Activated naive CD8-positive, alpha-beta T cell treated with anti-CD3 and anti-CD28 coated beads, Interleukin-2, amount 50 U/mL, for 24 hours (primary cell): ENCODE results near the gene PIP4K2C.

Experiments used
- ATAC-seq: fragments of 150-1000 bp; cut with Tn5 transposase; one replicate; pipeline ENCODE4 v1.10.0; 2021
- DNase-seq: peaks from one replicate; pipeline ENCODE4 v3.0.0; 2021
- H3K27ac Mint-ChIP-seq: one replicate; pipeline ENCODE4 v1.8.0; 2021; ENCODE audit warnings: mild to moderate bottlenecking, mixed read lengths
- H3K27me3 Mint-ChIP-seq: one replicate; pipeline ENCODE4 v1.8.0; 2021; ENCODE audit warnings: mixed read lengths
- H3K36me3 Mint-ChIP-seq: one replicate; pipeline ENCODE4 v1.8.0; 2021; ENCODE audit warnings: low read depth, mixed read lengths
- H3K4me1 Mint-ChIP-seq: one replicate; pipeline ENCODE4 v1.8.0; 2021; ENCODE audit warnings: mixed read lengths
- H3K4me3 Mint-ChIP-seq: one replicate; pipeline ENCODE4 v1.8.0; 2021; ENCODE audit warnings: mild to moderate bottlenecking, moderate library complexity, mixed read lengths
- H3K9me3 Mint-ChIP-seq: one replicate; pipeline ENCODE4 v1.8.0; 2021; ENCODE audit warnings: mixed read lengths

PIP4K2C gene

DNA sequence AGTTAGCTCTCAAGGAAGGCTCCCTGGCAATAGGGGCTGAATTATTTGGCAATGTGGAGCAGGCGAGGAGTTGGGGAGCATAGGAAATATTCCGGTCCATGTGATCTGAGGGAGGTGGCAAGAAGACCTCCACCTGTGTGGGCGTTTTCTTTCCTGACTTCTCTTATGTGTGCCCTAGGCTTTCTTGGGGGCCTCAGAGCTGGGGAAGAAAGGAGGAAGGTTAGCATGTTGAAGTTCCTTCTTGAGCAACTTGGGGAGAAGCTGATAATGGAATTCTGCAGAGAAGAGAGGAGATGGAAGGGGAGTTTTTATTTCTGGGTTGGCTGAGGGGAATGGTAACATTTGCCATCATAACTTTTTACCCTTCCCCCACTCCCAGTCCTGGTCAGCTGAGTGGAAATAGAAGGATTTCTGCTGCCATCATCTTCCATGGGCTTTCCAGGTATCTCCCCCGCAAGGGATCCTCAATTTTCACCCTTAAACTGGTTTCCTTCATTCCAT, 14.9 kb downstream of the PIP4K2C start:
- ATAC-seq (no peak), DNase-seq (no peak)
- Mint-ChIP-seq H3K27me3 (peaks cover 5% of the 10 kb centered on the region), H3K9me3 (no peaks in the 10 kb centered on the region), H3K4me3 (peak overlapping the region; percentile 80), H3K27ac (no peak overlapping the region), H3K4me1 (peaks cover 28% of the 10 kb centered on the region), H3K36me3 (peaks cover 2% of the 10 kb centered on the region)

GRCh38 chr12:57606399-57606798, 15.4 kb downstream of the PIP4K2C start:
- ATAC-seq (no peak), DNase-seq (no peak)
- no peaks in the 10 kb centered on the region for H3K9me3 Mint-ChIP-seq
- no peak overlapping the region for H3K4me3 Mint-ChIP-seq
- peaks cover 2% of the 10 kb centered on the region for H3K36me3 Mint-ChIP-seq
- no peak overlapping the region for H3K27ac Mint-ChIP-seq
- peaks cover 30% of the 10 kb centered on the region for H3K4me1 Mint-ChIP-seq
- H3K27me3 Mint-ChIP-seq, result peaks cover 5% of the 10 kb centered on the region

DNA sequence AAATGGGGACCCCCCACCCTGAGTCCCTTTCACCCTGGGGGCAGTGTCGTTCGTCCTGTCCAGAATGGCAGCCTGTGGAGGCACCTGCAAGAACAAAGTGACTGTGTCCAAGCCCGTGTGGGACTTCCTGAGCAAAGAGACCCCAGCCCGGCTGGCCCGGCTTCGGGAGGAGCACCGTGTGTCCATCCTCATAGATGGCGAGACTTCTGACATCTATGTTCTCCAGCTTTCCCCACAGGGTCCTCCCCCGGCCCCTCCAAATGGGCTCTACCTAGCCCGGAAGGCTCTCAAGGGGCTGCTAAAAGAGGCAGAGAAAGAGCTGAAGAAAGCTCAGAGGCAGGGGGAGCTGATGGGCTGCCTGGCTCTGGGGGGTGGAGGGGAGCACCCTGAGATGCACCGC, 15.8 kb downstream of the PIP4K2C start:
- ATAC-seq (no peak), DNase-seq (no peak)
- H3K9me3 Mint-ChIP-seq, result no peaks in the 10 kb centered on the region
- H3K4me3 Mint-ChIP-seq, result no peak overlapping the region
- peaks cover 2% of the 10 kb centered on the region for H3K36me3 Mint-ChIP-seq
- H3K4me1 Mint-ChIP-seq, result peaks cover 30% of the 10 kb centered on the region
- H3K27me3 Mint-ChIP-seq, result peaks cover 5% of the 10 kb centered on the region
- no peak overlapping the region for H3K27ac Mint-ChIP-seq

- Mint-ChIP-seq H3K27ac (no peak overlapping the region), H3K4me1 (peaks cover 30% of the 10 kb centered on the region), H3K27me3 (peaks cover 7% of the 10 kb centered on the region), H3K9me3 (no peaks in the 10 kb centered on the region), H3K4me3 (no peak overlapping the region), H3K36me3 (no peaks in the 10 kb centered on the region)
- DNase-seq (no peak), ATAC-seq (no peak)
These were observed 17.1 kb downstream of the PIP4K2C start for GRCh38 chr12:57607958-57608663.

GRCh38 chr12:57609101-57609780, 18.2 kb downstream of the PIP4K2C start:
- Mint-ChIP-seq H3K27me3 (peaks cover 7% of the 10 kb centered on the region), H3K4me1 (peaks cover 20% of the 10 kb centered on the region), H3K4me3 (no peak overlapping the region), H3K36me3 (no peaks in the 10 kb centered on the region), H3K27ac (no peak overlapping the region), H3K9me3 (no peaks in the 10 kb centered on the region)
- DNase-seq, result no peak
- ATAC-seq, result no peak

DNA sequence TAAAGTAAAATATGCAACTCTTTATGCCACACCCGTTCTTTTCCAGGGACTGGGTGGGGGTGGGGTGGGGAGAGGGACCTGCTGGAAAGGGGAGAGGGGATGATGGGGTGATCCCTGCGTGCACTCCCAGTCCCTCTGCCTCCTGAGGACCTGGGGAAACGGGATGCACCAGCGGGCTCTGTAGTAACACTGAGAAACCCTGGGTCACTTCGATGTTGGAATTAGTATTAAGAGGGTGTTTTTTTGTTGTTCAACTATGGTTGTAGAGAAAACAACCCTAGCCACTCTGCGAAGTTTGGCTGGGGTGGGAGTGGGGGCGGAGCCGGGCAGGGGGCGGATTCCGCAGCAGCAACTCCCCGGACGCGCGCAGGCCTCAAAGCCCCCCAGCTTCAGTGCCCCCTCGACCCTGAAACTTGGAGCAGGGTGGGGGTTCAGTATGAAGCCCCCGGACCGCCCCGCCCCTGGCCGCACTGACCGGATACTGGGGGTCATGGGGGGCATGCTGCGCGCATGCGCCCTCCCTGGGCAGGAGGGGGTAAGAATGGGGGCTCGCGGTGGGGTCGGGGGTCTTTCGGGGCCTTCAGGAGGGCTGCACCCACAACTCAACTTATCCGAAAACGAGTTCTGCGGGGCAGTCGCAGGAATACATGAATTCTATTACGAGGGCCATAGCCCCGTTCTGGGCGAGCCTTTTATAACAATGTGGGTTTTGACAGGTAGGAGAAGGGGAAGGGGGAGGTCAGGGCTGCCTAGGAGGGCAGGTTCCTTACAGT, 19.0 kb downstream of the PIP4K2C start:
- H3K36me3 Mint-ChIP-seq, result no peaks in the 10 kb centered on the region

DNA sequence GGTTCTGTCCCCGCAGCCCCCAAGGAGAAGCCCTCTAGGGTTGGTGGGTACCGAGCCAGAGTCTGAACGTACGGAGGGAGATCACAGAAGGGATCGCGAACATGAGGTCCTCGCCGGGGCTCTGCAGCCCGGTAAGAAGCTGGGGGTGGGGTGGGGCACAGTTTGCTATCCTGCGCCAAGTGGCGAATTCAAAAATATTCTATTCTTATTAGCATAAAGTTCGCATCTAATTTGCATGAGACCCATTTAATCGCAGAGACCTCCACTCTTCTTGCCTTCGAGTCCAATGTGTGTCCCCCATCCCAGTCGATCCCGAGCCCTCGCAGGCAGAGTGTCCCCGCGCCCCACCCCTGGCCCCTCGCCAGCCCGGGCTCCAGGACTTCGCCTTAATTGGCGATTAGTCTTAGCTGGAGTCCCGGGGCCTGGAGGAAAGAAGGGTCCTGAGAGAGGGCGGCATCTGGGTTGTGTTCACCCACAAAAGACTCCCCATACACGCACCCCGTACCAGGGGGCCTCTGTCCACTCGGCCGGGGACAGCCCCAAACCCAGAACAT, 19.6 kb downstream of the PIP4K2C start:
- H3K27me3 Mint-ChIP-seq, result peaks cover 12% of the 10 kb centered on the region
- H3K4me1 Mint-ChIP-seq, result peaks cover 12% of the 10 kb centered on the region
- no peaks in the 10 kb centered on the region for H3K9me3 Mint-ChIP-seq
- ATAC-seq (no peak), DNase-seq (no peak)
- no peaks in the 10 kb centered on the region for H3K36me3 Mint-ChIP-seq
- H3K4me3 Mint-ChIP-seq, result peak overlapping the region; percentile 56
- no peak overlapping the region for H3K27ac Mint-ChIP-seq

More for the DNA sequence above, 19.0 kb downstream of the PIP4K2C start:
- peaks cover 7% of the 10 kb centered on the region for H3K27me3 Mint-ChIP-seq
- peak overlapping the region; percentile 56 for H3K4me3 Mint-ChIP-seq
- H3K4me1 Mint-ChIP-seq, result peaks cover 17% of the 10 kb centered on the region
- no peak for ATAC-seq
- no peaks in the 10 kb centered on the region for H3K9me3 Mint-ChIP-seq
- no peak for DNase-seq
- no peak overlapping the region for H3K27ac Mint-ChIP-seq

DNA sequence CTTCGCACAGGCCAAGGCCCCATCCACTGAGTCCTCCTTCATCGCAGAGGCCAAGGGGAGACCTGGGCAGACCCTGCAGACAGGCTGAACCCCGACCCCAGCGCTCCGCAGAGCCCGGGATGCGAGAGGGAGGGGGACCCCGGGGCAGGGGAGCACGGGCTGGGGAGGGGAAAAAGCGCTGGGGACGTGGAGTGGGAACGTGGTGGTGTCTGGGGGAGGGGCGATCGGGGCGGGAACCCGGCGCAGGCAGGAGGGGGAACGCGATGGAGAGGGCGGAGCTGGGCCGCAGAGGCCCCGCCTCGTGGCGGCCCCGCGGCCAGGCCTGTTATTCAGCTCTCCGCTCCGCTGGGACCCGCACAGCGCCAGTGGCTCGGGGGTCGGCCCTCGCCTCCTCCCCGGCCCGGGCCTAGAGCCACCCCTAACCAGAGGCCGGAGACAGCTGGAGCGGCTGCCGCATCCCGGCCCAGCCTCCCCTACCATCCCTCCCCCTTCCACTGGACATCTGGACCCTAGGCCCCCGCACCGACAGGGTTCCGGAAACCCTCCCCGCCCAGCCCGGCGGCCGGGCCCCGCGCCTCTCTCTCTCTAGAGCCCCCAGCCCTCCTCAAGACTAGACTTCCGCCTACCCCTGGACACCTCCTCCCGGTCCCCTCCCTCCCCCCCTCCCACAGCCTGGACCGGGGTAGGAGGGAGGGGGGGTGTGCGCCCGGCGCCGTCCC, 20.3 kb downstream of the PIP4K2C start, which contains the start of gene ARHGEF25:
TSS of gene ARHGEF25 (plus strand) at position 328 of the 719 bp plus-strand sequence. CDS start 460 bp downstream, outside the sequence.
- no peak within 1 kb of the TSS for H3K27ac Mint-ChIP-seq
- DNase-seq, result peak; percentile 72
- no peaks in the 10 kb centered on the region for H3K9me3 Mint-ChIP-seq
- peak; percentile 79 for ATAC-seq
- peaks cover 9% of the 10 kb centered on the region for H3K4me1 Mint-ChIP-seq
- H3K4me3 Mint-ChIP-seq, result peak within 1 kb of the TSS; percentile 56
- no peaks in the 10 kb centered on the region for H3K36me3 Mint-ChIP-seq
- peaks cover 17% of the 10 kb centered on the region for H3K27me3 Mint-ChIP-seq

DNA sequence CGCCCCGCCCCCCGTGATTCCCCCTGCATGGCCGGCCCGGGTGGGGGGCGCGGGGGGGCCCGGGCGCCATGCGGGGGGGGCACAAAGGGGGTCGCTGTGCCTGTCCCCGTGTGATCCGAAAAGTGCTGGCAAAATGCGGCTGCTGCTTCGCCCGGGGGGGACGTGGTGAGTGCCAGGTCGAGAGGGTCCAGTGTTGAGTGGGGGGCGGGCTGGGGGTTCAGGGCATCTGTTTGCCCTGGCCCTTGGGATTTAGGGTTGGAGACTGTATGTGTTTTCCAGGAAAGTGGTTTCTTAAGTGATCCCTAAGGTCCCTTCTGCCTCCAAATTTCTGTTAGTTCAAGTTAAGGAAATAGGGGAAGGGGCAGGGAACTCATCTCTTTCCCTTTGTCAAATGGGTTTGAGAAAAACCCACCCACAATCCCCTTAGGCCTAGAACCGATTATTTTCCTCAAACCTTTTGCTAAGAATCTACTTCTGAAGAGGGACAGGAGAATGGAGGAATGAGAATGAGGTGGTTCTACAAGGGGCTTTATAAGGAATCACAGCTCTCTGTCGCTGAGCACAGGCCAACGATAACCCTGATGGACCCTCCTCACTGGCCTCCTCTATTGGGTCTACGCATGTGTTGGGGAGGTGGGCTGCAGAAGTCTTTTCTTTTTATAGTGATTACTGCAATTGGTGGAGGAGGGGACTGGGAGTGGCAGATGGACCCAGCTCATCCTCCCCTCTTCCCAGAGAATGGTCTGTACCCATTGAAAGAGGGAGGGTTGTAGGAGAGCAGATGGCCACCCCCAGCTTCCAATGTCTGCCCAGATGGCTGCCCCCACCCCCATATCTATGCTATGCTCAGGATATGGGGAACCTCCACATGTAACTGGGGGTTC, 21.1 kb downstream of the PIP4K2C start:
- ATAC-seq (no peak), DNase-seq (no peak)
- H3K27me3 Mint-ChIP-seq, result peaks cover 23% of the 10 kb centered on the region
- peaks cover 9% of the 10 kb centered on the region for H3K4me1 Mint-ChIP-seq
- H3K9me3 Mint-ChIP-seq, result no peaks in the 10 kb centered on the region
- H3K4me3 Mint-ChIP-seq, result peak overlapping the region; percentile 51
- H3K36me3 Mint-ChIP-seq, result no peaks in the 10 kb centered on the region
- no peak overlapping the region for H3K27ac Mint-ChIP-seq

DNA sequence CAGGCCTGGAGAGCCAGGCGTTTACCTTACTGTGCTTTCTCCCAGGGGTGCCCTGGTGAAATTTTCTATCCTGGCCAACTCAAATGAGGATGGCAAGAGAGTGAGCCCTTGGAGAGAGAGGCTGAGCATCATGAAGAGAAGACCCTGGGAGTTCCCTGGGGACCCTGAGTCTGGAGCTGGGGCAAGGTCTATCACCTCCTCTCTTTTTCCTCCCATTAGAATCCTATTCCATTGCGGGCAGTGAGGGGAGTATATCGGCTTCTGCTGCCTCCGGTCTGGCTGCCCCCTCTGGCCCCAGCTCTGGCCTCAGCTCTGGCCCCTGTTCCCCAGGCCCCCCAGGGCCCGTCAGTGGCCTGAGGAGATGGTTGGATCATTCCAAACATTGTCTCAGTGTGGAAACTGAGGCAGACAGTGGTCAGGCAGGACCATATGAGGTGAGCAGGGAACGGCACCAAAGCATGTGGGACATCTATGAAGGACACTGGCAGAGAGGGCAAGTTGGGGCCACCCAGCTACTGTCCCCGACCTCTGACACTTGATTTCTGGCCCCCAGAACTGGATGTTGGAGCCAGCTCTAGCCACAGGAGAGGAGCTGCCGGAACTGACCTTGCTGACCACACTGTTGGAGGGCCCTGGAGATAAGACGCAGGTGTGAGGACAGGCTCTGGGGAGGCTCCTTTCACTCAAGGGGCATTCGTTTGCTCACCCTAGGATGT, 21.9 kb downstream of the PIP4K2C start:
- no peaks in the 10 kb centered on the region for H3K36me3 Mint-ChIP-seq
- no peak overlapping the region for H3K27ac Mint-ChIP-seq
- H3K4me1 Mint-ChIP-seq, result peaks cover 9% of the 10 kb centered on the region
- ATAC-seq, result no peak
- peaks cover 29% of the 10 kb centered on the region for H3K27me3 Mint-ChIP-seq
- H3K4me3 Mint-ChIP-seq, result no peak overlapping the region
- no peaks in the 10 kb centered on the region for H3K9me3 Mint-ChIP-seq
- no peak for DNase-seq

GRCh38 chr12:57613427-57614109, 22.6 kb downstream of the PIP4K2C start:
- Mint-ChIP-seq H3K27me3 (peaks cover 36% of the 10 kb centered on the region), H3K27ac (no peak overlapping the region), H3K36me3 (no peaks in the 10 kb centered on the region), H3K9me3 (no peaks in the 10 kb centered on the region), H3K4me3 (no peak overlapping the region), H3K4me1 (peaks cover 9% of the 10 kb centered on the region)
- ATAC-seq, result no peak
- no peak for DNase-seq

DNA sequence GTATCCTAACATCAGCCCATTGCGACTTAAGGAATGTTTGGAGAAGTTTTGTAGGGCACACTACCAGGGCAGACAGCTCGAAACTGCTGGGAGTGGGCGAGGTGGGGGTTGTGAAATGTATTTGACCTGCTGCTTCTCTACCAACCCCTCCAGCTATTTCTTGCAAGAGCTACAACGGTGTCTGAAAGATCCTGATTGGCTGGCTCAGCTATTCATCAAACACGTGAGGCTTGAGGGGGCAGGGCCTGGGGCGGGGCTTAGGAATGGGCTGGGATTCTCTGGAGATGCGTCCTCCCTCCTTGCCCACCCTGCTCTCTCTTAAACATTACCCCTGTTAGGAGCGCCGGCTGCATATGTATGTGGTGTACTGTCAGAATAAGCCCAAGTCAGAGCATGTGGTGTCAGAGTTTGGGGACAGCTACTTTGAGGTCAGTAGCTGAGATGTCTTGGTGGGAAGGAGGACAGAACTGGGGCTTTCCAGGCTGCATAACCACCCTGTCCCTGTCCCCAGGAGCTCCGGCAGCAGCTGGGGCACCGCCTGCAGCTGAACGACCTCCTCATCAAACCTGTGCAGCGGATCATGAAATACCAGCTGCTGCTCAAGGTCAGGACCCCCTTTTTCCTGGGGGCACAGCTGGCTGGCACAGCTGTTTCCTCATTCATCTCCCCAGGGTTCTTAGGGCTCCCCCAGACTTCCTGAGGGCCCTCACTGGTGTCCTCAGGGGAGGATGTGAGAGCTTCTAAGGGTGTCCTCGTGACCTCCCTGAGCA, 23.4 kb downstream of the PIP4K2C start:
- H3K4me3 Mint-ChIP-seq, result no peak overlapping the region
- peaks cover 44% of the 10 kb centered on the region for H3K27me3 Mint-ChIP-seq
- ATAC-seq (no peak), DNase-seq (peak; percentile 41)
- H3K27ac Mint-ChIP-seq, result no peak overlapping the region
- H3K9me3 Mint-ChIP-seq, result no peaks in the 10 kb centered on the region
- peaks cover 12% of the 10 kb centered on the region for H3K4me1 Mint-ChIP-seq
- H3K36me3 Mint-ChIP-seq, result no peaks in the 10 kb centered on the region
